Liver (tissue), 9 donors: ENCODE measurements around the gene DOCK1. TPM values are rescaled to one million over a fixed set of nuclear protein-coding genes. Genes with fewer than 3 reads are reported as not detected.

Source experiments
- DNase-seq: peaks from one replicate; pipeline ENCODE4 v3.0.0-alpha.2; 2017; ENCODE audit warnings: low spot score
- H3K27ac ChIP-seq, 2 donors: one replicate each; pipeline ENCODE4 v1.7.0; 2013; ENCODE audit warnings: inconsistent platforms in 2 of 2, low read length in 2 of 2, control low read depth in 1 of 2, low read depth in 1 of 2, mild to moderate bottlenecking in 1 of 2
- H3K27me3 ChIP-seq, 4 donors: one replicate each; pipeline versions ENCODE4 v1.6.1 to v1.7.0; 2013; ENCODE audit warnings: low read length in 3 of 4, inconsistent platforms in 1 of 4, mild to moderate bottlenecking in 1 of 4, moderate library complexity in 1 of 4; ENCODE audit not compliant: control insufficient read depth in 4 of 4, insufficient read depth in 4 of 4
- H3K36me3 ChIP-seq, 4 donors: one replicate each; pipeline versions ENCODE4 v1.6.1 to v1.7.0; 2013; ENCODE audit warnings: low read length in 3 of 4, mild to moderate bottlenecking in 3 of 4, low read depth in 1 of 4, moderate library complexity in 1 of 4; ENCODE audit not compliant: control insufficient read depth in 4 of 4, insufficient read depth in 3 of 4
- H3K4me1 ChIP-seq, 4 donors: one replicate each; pipeline versions ENCODE4 v1.6.1 to v1.7.0; 2013; ENCODE audit warnings: low read length in 3 of 4, mild to moderate bottlenecking in 3 of 4, moderate library complexity in 1 of 4; ENCODE audit not compliant: control insufficient read depth in 4 of 4, insufficient read depth in 4 of 4
- H3K4me3 ChIP-seq, 3 donors: one replicate each; pipeline versions ENCODE4 v1.6.1 to v1.7.0; 2013; ENCODE audit warnings: low read length in 3 of 3, control low read depth in 1 of 3, low read depth in 1 of 3, mild to moderate bottlenecking in 1 of 3
- H3K9ac ChIP-seq, 2 donors: one replicate each; pipeline ENCODE4 v1.7.0; 2013; ENCODE audit warnings: low read length in 2 of 2, mild to moderate bottlenecking in 2 of 2, moderate library complexity in 2 of 2, control low read depth in 1 of 2, low read depth in 1 of 2
- H3K9me3 ChIP-seq, 4 donors: one replicate each; pipeline versions ENCODE4 v1.6.1 to v1.7.0; 2013; ENCODE audit warnings: low read length in 3 of 4; ENCODE audit not compliant: control insufficient read depth in 4 of 4
- CTCF ChIP-seq: fragments of 150-350 bp; IDR thresholded peaks from 2 replicates; pipeline ENCODE4 v1.5.1; 2017; ENCODE audit warnings: improper control_type of control experiment, low read depth, low read length; ENCODE audit not compliant: missing input control
- EGR1 ChIP-seq, 2 donors: IDR thresholded peaks; 2 replicates each; pipeline ENCODE4 v1.6.1; 2016 to 2018; ENCODE audit warnings: antibody characterized with exemption in 2 of 2, low read depth in 2 of 2
- GABPA ChIP-seq, 2 donors: IDR thresholded peaks in 1 of 2; conservative IDR thresholded peaks in 1 of 2; 2 replicates each; pipeline ENCODE4 v1.6.1; 2016; ENCODE audit warnings: antibody characterized with exemption in 2 of 2, mild to moderate bottlenecking in 1 of 2, moderate library complexity in 1 of 2
- HNF4G ChIP-seq: IDR thresholded peaks from 2 replicates; pipeline ENCODE4 v1.6.1; 2016; ENCODE audit warnings: antibody characterized with exemption
- JUND ChIP-seq, 2 donors: IDR thresholded peaks; 2 replicates each; pipeline ENCODE4 v1.6.1; 2016; ENCODE audit warnings: antibody characterized with exemption in 2 of 2
- MAX ChIP-seq: IDR thresholded peaks from 2 replicates; pipeline ENCODE4 v1.6.1; 2016; ENCODE audit warnings: antibody characterized with exemption
- RAD21 ChIP-seq, 2 donors: IDR thresholded peaks; 2 replicates each; pipeline ENCODE4 v1.6.1; 2016; ENCODE audit warnings: antibody characterized with exemption in 2 of 2, mild to moderate bottlenecking in 2 of 2
- REST ChIP-seq: IDR thresholded peaks from 2 replicates; pipeline ENCODE4 v1.6.1; 2016; ENCODE audit warnings: antibody characterized with exemption, mild to moderate bottlenecking
- RXRA ChIP-seq, 2 donors: IDR thresholded peaks; 2 replicates each; pipeline ENCODE4 v1.6.1; 2017 to 2018; ENCODE audit warnings: antibody characterized with exemption in 2 of 2, mild to moderate bottlenecking in 1 of 2
- SP1 ChIP-seq: IDR thresholded peaks from 2 replicates; pipeline ENCODE4 v1.6.1; 2018; ENCODE audit warnings: antibody characterized with exemption, mild to moderate bottlenecking
- TAF1 ChIP-seq: conservative IDR thresholded peaks from 2 replicates; pipeline ENCODE4 v1.6.1; 2016; ENCODE audit warnings: antibody characterized with exemption, mild to moderate bottlenecking
- WGBS: extraction: QIAGEN DNeasy Blood & Tissue Kit; methylation state at CpG from one replicate; pipeline ENCODE4 v1.1.7; 2013; 5-methylcytosine and 5-hydroxymethylcytosine counted together
- polyA plus RNA-seq, 2 donors: library from polyadenylated mRNA; stranded (reverse) in 1 of 2; unstranded in 1 of 2; fragments of 200-250 nt in 1 of 2; fragments of >200 nt in 1 of 2; fragmentation: Nextera tagmentation in 1 of 2; extraction: Ambion mirVana in 1 of 2; gene quantifications; one replicate each; pipeline versions ENCODE4 v1.2.1 to v1.2.3, GENCODE V29; 2013 to 2015
- total RNA-seq, 2 donors: library from RNA; depleted of rRNA; stranded (reverse); fragments of >200 nt; gene quantifications; one replicate each; pipeline ENCODE4 v1.2.3, GENCODE V29; 2014
- donor health status: healthy.
- donor health status: healthy.
- donor health status: healthy.
- donor health status: healthy.
- donor health status: healthy.

DOCK1 gene
- total and polyA plus RNA-seq, 4 donors = 3.8 to 28.8 (median 9.1) TPM

- 49% methylated on average over 4 of the region's 4 CpGs for WGBS
- no peaks in the 10 kb centered on the region for H3K27me3 ChIP-seq
- peak; percentile 100 for TF ChIP-seq REST
- no peak for TF ChIP-seq SP1
- no peaks in the 10 kb centered on the region for H3K4me1 ChIP-seq
- H3K36me3 ChIP-seq = peaks cover 0 to 7% (median 3%) of the 10 kb centered on the region in 4 donors
- H3K9me3 ChIP-seq = no peaks in the 10 kb centered on the region
- DNase-seq = peak; percentile 67
- no peak overlapping the region for H3K4me3 ChIP-seq
- no peak overlapping the region for H3K9ac ChIP-seq
- no peak overlapping the region for H3K27ac ChIP-seq
These were observed 211.9 kb downstream of the DOCK1 start for GRCh38 chr10:127117125-127117524.

GRCh38 chr10:127118034-127118433, 212.8 kb downstream of the DOCK1 start:
- no peaks in the 10 kb centered on the region for H3K4me1 ChIP-seq
- H3K9ac ChIP-seq = no peak overlapping the region
- H3K27me3 ChIP-seq = no peaks in the 10 kb centered on the region
- H3K4me3 ChIP-seq = no peak overlapping the region
- no peak for TF ChIP-seq RAD21 (IDR thresholded peaks at IDR 0.05)
- TF ChIP-seq RXRA (IDR thresholded peaks at IDR 0.05) = no peak
- no peak for TF ChIP-seq SP1
- TF ChIP-seq MAX = no peak
- no peak for TF ChIP-seq JUND (IDR thresholded peaks at IDR 0.05)
- no peak for TF ChIP-seq TAF1
- TF ChIP-seq HNF4G = no peak
- no peak for TF ChIP-seq EGR1 (IDR thresholded peaks at IDR 0.05; ENCODE audit: low read depth in 2 of 2)
- TF ChIP-seq CTCF = no peak
- TF ChIP-seq GABPA (IDR thresholded peaks at IDR 0.05 in 1 of 2, conservative IDR thresholded peaks at IDR 0.05 in 1 of 2) = no peak
- no peak for TF ChIP-seq REST
- peaks cover 0 to 7% (median 2%) of the 10 kb centered on the region in 4 donors for H3K36me3 ChIP-seq
- H3K9me3 ChIP-seq = no peaks in the 10 kb centered on the region
- DNase-seq = no peak
- H3K27ac ChIP-seq = no peak overlapping the region
